ENCODE measurements around the gene MCTP1. TPM values are rescaled to one million over a fixed set of nuclear protein-coding genes. Genes with fewer than 3 reads are reported as not detected.
"Not testable (repeated sequence)": the region's sequence is repeated elsewhere in the genome, so short reads cannot be mapped to it uniquely, and the experiment has no call there.

Gene MCTP1
- total RNA-seq, 2 donors from 2014 or later: 22.1 to 256 TPM

DNA sequence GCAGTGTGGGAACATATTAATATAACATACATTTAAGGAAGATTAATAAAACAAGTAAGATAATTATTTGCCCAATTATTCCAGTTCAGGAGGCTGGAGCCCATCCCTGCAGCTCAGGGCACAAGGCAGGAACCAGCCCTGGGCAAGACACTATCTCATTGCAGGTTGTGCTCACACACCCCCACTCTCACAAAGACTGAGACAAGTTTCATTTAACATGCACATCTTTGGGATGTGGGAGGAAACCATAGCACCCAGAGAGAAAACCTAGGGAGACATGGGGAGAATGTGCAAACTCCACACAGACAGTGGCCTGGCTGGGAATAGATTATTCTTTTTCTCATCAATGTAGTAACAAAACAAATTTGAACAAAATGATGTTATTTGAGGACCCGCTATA lies 279.1 kb downstream of the MCTP1 start:
- Histone ChIP-seq H3K27me3 (replicated peaks; ENCODE audit: insufficient read depth) (no peaks in the 10 kb centered on the region), H3K36me3 (no peaks in the 10 kb centered on the region), H3K4me1 (ENCODE audit: control insufficient read depth in 1 of 2, low read depth in 2 of 2) (no peaks in the 10 kb centered on the region), H3K4me3 (no peak overlapping the region), H3K9me3 (peaks cover 15% of the 10 kb centered on the region), H3K27ac (no peak overlapping the region)
- DNase-seq (ENCODE audit: low spot score) (no peak), ATAC-seq (ENCODE audit: insufficient number of reproducible peaks, low FRiP score, low read depth) (no peak)
- TF ChIP-seq, protein P1, sequence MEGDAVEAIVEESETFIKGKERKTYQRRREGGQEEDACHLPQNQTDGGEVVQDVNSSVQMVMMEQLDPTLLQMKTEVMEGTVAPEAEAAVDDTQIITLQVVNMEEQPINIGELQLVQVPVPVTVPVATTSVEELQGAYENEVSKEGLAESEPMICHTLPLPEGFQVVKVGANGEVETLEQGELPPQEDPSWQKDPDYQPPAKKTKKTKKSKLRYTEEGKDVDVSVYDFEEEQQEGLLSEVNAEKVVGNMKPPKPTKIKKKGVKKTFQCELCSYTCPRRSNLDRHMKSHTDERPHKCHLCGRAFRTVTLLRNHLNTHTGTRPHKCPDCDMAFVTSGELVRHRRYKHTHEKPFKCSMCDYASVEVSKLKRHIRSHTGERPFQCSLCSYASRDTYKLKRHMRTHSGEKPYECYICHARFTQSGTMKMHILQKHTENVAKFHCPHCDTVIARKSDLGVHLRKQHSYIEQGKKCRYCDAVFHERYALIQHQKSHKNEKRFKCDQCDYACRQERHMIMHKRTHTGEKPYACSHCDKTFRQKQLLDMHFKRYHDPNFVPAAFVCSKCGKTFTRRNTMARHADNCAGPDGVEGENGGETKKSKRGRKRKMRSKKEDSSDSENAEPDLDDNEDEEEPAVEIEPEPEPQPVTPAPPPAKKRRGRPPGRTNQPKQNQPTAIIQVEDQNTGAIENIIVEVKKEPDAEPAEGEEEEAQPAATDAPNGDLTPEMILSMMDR (IDR thresholded peaks at IDR 0.05): no peak

DNA sequence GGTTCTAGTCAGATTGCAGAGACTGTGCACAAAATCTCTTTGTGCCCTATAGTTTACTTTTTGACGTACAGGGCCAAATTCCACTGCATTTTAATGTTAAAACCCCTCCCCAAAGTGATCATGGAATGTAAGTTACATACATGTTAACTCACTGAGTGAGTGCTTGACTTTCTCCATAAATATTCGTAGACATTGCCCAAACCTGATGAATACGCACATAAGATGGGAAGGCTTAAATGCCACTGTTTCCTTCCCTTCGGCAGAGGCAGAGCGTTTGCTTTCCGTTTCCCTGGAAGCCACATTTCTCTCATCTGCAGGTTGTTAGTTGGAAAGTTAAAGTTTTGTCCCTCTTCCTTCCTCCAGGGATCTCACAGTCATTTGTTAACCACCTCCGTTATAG lies 286.2 kb downstream of the MCTP1 start:
- TF ChIP-seq, protein P1 (IDR thresholded peaks at IDR 0.05): no peak
- Histone ChIP-seq H3K27ac (no peak overlapping the region), H3K9me3 (peaks cover 4% of the 10 kb centered on the region)

DNA sequence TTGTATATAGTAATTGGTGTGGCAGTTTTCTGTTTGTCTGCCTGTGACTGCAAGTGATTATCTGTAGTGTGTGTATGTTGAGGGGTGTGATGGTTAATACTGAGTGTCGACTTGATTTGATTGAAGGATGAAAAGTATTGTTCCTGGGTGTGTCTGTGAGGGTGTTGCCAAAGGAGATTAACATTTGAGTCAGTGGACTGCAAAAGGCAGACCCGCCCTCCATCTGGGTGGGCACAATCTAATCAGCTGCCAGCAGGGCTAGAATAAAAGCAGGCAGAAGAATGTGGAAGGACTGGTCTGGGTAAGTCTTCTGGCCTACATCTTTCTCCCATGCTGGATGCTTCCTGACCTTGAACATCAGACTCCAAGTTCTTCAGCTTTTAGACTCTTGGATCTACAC lies 290.4 kb downstream of the MCTP1 start:
- not testable (repeated sequence) for H3K27me3 ChIP-seq (replicated peaks; ENCODE audit: insufficient read depth); H3K36me3 ChIP-seq; H3K4me3 ChIP-seq; H3K9me3 ChIP-seq; ATAC-seq (ENCODE audit: insufficient number of reproducible peaks, low FRiP score, low read depth); H3K27ac ChIP-seq; H3K4me1 ChIP-seq (ENCODE audit: control insufficient read depth in 1 of 2, low read depth in 2 of 2); DNase-seq (ENCODE audit: low spot score)

More for the DNA sequence above, 286.2 kb downstream of the MCTP1 start:
- Histone ChIP-seq H3K4me3 (no peak overlapping the region), H3K4me1 (ENCODE audit: control insufficient read depth in 1 of 2, low read depth in 2 of 2) (no peaks in the 10 kb centered on the region), H3K27me3 (replicated peaks; ENCODE audit: insufficient read depth) (no peaks in the 10 kb centered on the region), H3K36me3 (no peaks in the 10 kb centered on the region)
- DNase-seq (ENCODE audit: low spot score) (no peak), ATAC-seq (ENCODE audit: insufficient number of reproducible peaks, low FRiP score, low read depth) (no peak)

DNA sequence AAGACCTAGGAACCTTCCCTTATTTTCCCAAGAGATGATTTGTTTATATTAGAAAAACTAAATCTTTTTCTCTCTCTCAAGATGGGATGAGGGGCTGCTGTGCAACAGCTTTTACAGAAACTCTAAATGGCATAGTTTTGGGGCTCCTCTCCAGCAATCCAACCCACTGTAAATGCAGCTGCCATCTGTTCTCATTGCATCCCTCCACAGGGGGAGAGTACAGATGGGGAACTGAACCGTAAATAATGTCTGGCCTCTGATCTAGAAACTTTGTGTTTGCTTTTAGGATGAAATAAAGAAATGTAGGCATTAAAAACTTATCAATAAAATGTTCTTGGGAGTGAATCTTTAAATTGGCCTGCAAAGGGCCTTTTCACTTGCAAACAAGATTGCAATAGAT lies 291.4 kb downstream of the MCTP1 start:
- no peaks in the 10 kb centered on the region for H3K36me3 ChIP-seq
- no peak overlapping the region for H3K27ac ChIP-seq
- DNase-seq (ENCODE audit: low spot score): no peak
- no peak for ATAC-seq (ENCODE audit: insufficient number of reproducible peaks, low FRiP score, low read depth)
- no peaks in the 10 kb centered on the region for H3K27me3 ChIP-seq (replicated peaks; ENCODE audit: insufficient read depth)
- H3K4me1 ChIP-seq (ENCODE audit: control insufficient read depth in 1 of 2, low read depth in 2 of 2): no peaks in the 10 kb centered on the region
- no peaks in the 10 kb centered on the region for H3K9me3 ChIP-seq
- TF ChIP-seq, protein P1 (IDR thresholded peaks at IDR 0.05): no peak
- H3K4me3 ChIP-seq: no peak overlapping the region

DNA sequence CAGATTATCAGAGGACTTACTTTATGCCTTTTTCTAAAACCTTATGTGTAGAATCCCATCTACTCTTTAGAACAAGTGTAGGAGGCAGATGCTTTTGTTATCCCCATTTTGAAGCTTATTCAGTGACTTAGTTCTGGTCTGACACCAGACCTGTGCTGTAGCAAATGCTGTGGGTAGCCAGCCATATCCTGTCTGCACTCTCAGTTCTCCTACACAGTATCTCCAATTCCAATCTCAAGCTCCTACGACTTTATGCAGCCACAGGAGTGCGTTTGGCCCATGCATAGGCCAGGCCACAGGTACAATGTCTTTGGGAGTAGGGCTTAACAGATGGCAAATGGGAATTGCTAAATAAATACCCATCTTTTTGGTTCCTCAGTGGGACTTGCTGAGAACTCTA lies 292.6 kb downstream of the MCTP1 start:
- TF ChIP-seq, protein P1 (IDR thresholded peaks at IDR 0.05): no peak
- ATAC-seq (ENCODE audit: insufficient number of reproducible peaks, low FRiP score, low read depth) (no peak), DNase-seq (ENCODE audit: low spot score) (no peak)
- no peak overlapping the region for H3K27ac ChIP-seq
- no peak overlapping the region for H3K4me3 ChIP-seq
- H3K36me3 ChIP-seq: no peaks in the 10 kb centered on the region
- H3K27me3 ChIP-seq (replicated peaks; ENCODE audit: insufficient read depth): no peaks in the 10 kb centered on the region
- H3K9me3 ChIP-seq: no peaks in the 10 kb centered on the region
- H3K4me1 ChIP-seq (ENCODE audit: control insufficient read depth in 1 of 2, low read depth in 2 of 2): no peaks in the 10 kb centered on the region

DNA sequence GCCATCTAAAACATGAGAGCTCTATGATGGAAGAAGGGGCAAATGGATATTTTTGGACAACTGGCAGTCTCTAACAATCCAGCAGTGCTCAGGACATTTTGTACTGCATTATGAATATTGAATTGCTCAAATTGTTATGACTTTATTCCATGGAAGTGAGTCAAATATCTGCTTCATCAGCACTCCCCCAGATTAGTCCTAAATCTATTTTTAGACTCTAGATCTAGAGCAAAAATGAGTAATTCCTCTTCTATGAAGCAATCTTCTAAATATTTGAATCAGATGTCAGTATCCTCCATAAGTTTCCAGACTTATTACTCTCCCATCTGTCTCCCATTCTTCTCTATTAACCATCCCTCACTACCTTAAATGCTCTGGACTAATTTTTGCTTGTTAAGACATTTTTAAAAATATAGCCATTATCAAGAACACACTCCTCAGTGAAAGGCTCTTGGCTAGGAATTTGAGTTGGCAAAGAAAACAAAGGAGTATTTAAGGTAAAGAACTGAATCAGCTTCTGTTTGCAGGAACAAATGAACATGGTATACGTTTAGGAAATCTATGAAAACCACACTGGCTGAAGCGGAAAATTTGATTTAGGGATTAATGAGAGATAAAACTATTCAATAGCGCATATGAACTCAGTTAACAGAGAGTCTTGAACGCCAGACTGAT lies 300.9 kb downstream of the MCTP1 start:
- no peak overlapping the region for H3K4me3 ChIP-seq
- no peak overlapping the region for H3K27ac ChIP-seq
- ATAC-seq (ENCODE audit: insufficient number of reproducible peaks, low FRiP score, low read depth) (no peak), DNase-seq (ENCODE audit: low spot score) (no peak)
- no peaks in the 10 kb centered on the region for H3K27me3 ChIP-seq (replicated peaks; ENCODE audit: insufficient read depth)
- TF ChIP-seq, protein P1 (IDR thresholded peaks at IDR 0.05): no peak
- H3K4me1 ChIP-seq (ENCODE audit: control insufficient read depth in 1 of 2, low read depth in 2 of 2): no peaks in the 10 kb centered on the region
- H3K9me3 ChIP-seq: no peaks in the 10 kb centered on the region
- H3K36me3 ChIP-seq: no peaks in the 10 kb centered on the region
